Naive thymus-derived CD8-positive, alpha-beta T cell (primary cell): ENCODE data around the gene SMPD4. TPM values are rescaled to one million over a fixed set of nuclear protein-coding genes. Genes with fewer than 3 reads are reported as not detected.
"Not testable (repeated sequence)": the region's sequence is repeated elsewhere in the genome, so short reads cannot be mapped to it uniquely, and the experiment has no call there.

Experiments used
- ATAC-seq, 2 donors: fragments of 150-1000 bp; cut with Tn5 transposase in 1 of 2; sonication (Bioruptor Pico), chemical (Tn5 transposase) in 1 of 2; 1 replicate in 1 of 2; 2 replicates in 1 of 2; pipeline ENCODE4 v1.10.0; 2021; ENCODE audit warnings: mild to moderate bottlenecking in 2 of 2, moderate library complexity in 2 of 2
- POLR2A ChIA-PET: fragments of 350-600 bp; sonication (Branson Sonifier 250); formaldehyde crosslinking; loops from one replicate; lab custom pipeline; 2021; ENCODE audit warnings: antibody characterized with exemption; lab: Charles Lee
- DNase-seq, 10 donors: peaks; one replicate each; pipeline versions ENCODE4 v3.0.0 to v3.0.0-alpha.2; 2020 to 2022
- H3K27ac Mint-ChIP-seq, 10 donors: one replicate each; pipeline ENCODE4 v1.8.0; 2020 to 2022; ENCODE audit warnings: mild to moderate bottlenecking in 10 of 10, mixed read lengths in 10 of 10, moderate library complexity in 4 of 10, inconsistent platforms in 1 of 10
- H3K27me3 Mint-ChIP-seq, 5 donors: one replicate each; pipeline ENCODE4 v1.8.0; 2021 to 2022; ENCODE audit warnings: mixed read lengths in 5 of 5
- H3K36me3 Mint-ChIP-seq, 3 donors: one replicate each; pipeline ENCODE4 v1.8.0; 2020 to 2022; ENCODE audit warnings: mixed read lengths in 3 of 3, mild to moderate bottlenecking in 2 of 3, inconsistent platforms in 1 of 3
- H3K4me1 Mint-ChIP-seq, 4 donors: one replicate each; pipeline ENCODE4 v1.8.0; 2021 to 2022; ENCODE audit warnings: mixed read lengths in 4 of 4
- H3K4me3 Mint-ChIP-seq, 10 donors: one replicate each; pipeline ENCODE4 v1.8.0; 2020 to 2022; ENCODE audit warnings: mild to moderate bottlenecking in 10 of 10, mixed read lengths in 10 of 10, moderate library complexity in 6 of 10, inconsistent platforms in 1 of 10
- H3K9me3 Mint-ChIP-seq, 9 donors: one replicate each; pipeline ENCODE4 v1.8.0; 2020 to 2022; ENCODE audit warnings: mixed read lengths in 9 of 9, mild to moderate bottlenecking in 3 of 9, inconsistent platforms in 1 of 9, moderate library complexity in 1 of 9
- polyA plus RNA-seq, 3 donors: library from polyadenylated mRNA; unstranded; fragments of 300-500 nt; fragmentation: Illumina TruSeq; gene quantifications; one replicate each; pipeline ENCODE4 v1.2.3, GENCODE V29; 2021
- total RNA-seq, 8 experiments: library from RNA in 2 of 8; stranded (reverse) in 2 of 8; gene quantifications; one replicate each; pipeline ENCODE4 v1.2.3 and lab custom pipeline; 2021 to 2026

Gene SMPD4
- total and polyA plus RNA-seq, 5 experiments from 2014 or later, result 21.9 to 62.2 (median 44.4) TPM

GRCh38 chr2:130153721-130154422, 27.5 kb downstream of the SMPD4 start:
- H3K27ac Mint-ChIP-seq, H3K4me3 Mint-ChIP-seq, H3K9me3 Mint-ChIP-seq, H3K27me3 Mint-ChIP-seq, ATAC-seq, POLR2A ChIA-PET, DNase-seq: not testable (repeated sequence)
- H3K36me3 Mint-ChIP-seq, result peaks cover 0 to 21% (median 2%) of the 10 kb centered on the region in 3 donors
- peaks cover 0 to 12% (median 2%) of the 10 kb centered on the region in 4 donors for H3K4me1 Mint-ChIP-seq

DNA sequence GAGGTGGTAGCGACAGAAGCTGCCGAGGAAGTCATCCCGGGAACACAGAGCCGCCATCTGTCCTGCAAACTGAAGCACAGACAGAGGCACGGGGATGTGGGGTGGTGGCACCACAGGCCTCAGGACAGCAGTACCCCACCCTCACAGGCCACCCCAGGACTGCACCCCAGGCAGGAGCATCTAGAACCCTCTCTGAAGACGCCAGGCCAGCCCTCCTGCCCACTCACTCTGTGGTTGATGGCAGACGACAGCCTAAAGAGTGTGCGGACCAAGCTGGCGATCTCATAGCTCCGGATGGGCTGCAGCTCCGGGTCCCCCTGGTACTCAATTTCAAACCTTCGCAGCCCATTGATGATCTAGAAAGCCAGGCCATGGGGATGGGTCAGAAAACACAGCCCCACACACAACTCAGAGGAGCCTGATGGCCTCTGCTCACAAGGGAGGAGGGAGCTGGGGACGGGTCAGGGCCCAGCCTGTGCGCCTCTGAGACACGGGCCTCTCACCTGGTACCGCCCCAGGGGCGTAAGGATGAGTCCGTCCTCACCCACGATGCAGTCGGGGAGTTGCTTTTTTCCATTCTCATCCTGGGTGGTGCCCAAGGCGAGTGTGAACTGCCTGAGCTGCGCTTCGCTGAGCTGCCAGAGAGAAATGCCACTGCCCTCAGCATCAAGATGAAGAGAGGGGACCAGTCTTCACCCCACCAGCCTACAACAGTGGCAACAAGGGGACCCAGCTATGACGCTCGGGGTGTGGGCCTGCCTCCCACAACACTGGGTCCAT, 28.4 kb downstream of the SMPD4 start:
- DNase-seq (no peak), ATAC-seq (no peak)
- Mint-ChIP-seq H3K27me3 (no peaks in the 10 kb centered on the region), H3K4me1 (peaks cover 0 to 5% (median under 1%) of the 10 kb centered on the region in 4 donors), H3K36me3 (peaks cover 0 to 21% (median 2%) of the 10 kb centered on the region in 3 donors), H3K4me3 (no peak overlapping the region), H3K9me3 (no peaks in the 10 kb centered on the region), H3K27ac (peak overlapping the region in 1 of 10 donors; percentile 27)
- POLR2A ChIA-PET, result no interaction called here

DNA sequence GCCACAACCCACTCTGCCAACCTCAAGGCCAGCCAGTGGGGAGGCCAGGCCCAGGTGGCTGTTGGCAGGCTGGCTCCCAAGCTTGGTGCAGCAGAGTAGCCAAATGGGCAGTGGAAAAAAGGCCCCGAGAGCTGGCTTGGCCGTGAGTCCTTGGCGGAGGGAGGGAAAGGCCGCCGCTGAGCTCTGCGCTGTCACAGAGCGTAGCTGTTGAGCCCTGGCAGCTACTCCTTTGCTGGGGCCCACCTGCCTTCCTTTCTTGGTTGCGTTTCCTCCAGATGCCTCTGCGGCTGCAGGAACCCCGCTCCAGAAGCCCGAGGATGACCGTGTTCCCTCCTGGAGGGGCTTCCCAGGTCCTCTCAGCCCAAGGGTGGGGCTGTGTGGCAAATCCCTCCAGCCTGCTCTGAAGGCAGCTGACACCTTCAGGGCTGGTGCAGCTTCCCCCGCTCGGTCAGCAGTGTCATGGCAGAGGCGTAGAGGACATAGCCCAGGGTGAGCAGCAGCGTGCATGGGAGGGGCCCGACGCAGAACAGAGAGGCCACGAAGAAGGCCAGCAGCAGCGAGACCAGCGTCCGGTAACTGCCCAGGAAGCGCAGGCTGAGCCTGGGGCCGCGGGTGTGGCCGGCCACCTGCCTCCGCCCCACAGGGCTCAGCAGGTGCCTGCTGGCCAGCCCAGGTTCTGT, 29.1 kb downstream of the SMPD4 start:
- H3K27me3 Mint-ChIP-seq, H3K27ac Mint-ChIP-seq, DNase-seq, POLR2A ChIA-PET, ATAC-seq, H3K4me1 Mint-ChIP-seq, H3K9me3 Mint-ChIP-seq, H3K4me3 Mint-ChIP-seq: not testable (repeated sequence)
- peaks cover 0 to 16% (median 2%) of the 10 kb centered on the region in 3 donors for H3K36me3 Mint-ChIP-seq

DNA sequence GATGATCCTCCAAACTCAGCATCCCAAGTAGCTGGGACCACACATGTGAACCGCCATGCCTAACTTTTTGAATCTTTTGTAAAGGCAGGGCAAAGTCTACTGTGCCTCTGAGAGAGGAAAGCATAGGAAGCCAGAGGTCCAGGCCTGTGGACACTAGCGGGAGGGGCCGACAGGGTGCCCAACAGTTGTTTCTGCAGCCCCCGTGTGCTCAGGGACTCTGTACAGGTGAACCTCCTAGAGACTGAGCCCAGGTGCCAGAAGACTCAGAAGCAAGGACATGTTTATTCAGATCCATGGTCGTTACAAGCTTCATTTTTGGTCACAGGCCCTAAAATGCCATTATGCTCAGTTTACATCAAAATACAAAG, 30.3 kb downstream of the SMPD4 start:
- H3K4me3 Mint-ChIP-seq, POLR2A ChIA-PET, H3K9me3 Mint-ChIP-seq: not testable (repeated sequence)

GRCh38 chr2:130150181-130151144, 30.9 kb downstream of the SMPD4 start:
- DNase-seq (no peak), ATAC-seq (no peak)
- Mint-ChIP-seq H3K36me3 (peaks cover 0 to 16% (median 2%) of the 10 kb centered on the region in 3 donors), H3K4me3 (peak overlapping the region in 1 of 10 donors; percentile 56), H3K27ac (peak overlapping the region in 2 of 10 donors; percentile 30 to 71), H3K9me3 (no peaks in the 10 kb centered on the region), H3K4me1 (peaks cover 0 to 1% (median under 1%) of the 10 kb centered on the region in 4 donors), H3K27me3 (peaks cover 0 to 5% (median 3%) of the 10 kb centered on the region in 5 donors)
- POLR2A ChIA-PET, result interaction anchor here (0.6 kb wide), 1 partner anchor 29 kb away, joined by 4 read pairs; no protein-coding TSS in a partner anchor

More for the DNA sequence above, 30.3 kb downstream of the SMPD4 start:
- H3K4me1 Mint-ChIP-seq, H3K27ac Mint-ChIP-seq, H3K27me3 Mint-ChIP-seq, DNase-seq, ATAC-seq: not testable (repeated sequence)
- peaks cover 0 to 16% (median 2%) of the 10 kb centered on the region in 3 donors for H3K36me3 Mint-ChIP-seq

DNA sequence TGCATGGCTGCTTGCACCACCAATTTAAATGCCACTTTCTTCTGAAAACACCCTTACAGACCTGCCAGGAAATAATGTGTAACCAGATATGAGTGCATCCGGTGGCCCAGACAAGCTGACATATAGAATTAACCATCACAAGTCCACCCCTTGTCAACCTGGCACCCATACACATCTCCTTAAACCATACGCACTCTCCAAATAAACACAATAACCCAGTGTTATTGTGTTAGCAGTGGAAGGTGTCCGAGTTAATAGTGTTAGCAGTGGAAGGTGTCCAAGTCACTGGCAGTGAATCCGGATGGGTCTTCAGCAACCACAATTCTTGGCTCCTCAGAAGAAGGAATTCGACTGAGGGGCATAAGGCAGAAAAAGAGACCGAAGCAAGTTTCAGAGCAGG, 32.9 kb downstream of the SMPD4 start:
- H3K4me1 Mint-ChIP-seq, ATAC-seq, H3K36me3 Mint-ChIP-seq, DNase-seq, H3K9me3 Mint-ChIP-seq, POLR2A ChIA-PET, H3K4me3 Mint-ChIP-seq, H3K27me3 Mint-ChIP-seq: not testable (repeated sequence)
- peak overlapping the region in 1 of 10 donors; percentile 8 for H3K27ac Mint-ChIP-seq

- not testable (repeated sequence) for H3K9me3 Mint-ChIP-seq, H3K36me3 Mint-ChIP-seq
- H3K4me3 Mint-ChIP-seq, result peak within 1 kb of the TSS; percentile 71 to 87 (median 81)
- ATAC-seq, result peak; percentile 87 to 93
- H3K27me3 Mint-ChIP-seq, result peaks cover 6 to 14% (median 9%) of the 10 kb centered on the region in 5 donors
- DNase-seq, result peak; percentile 30 to 77 (median 52)
- H3K4me1 Mint-ChIP-seq, result peaks cover 5 to 15% (median 7%) of the 10 kb centered on the region in 4 donors
- peak within 1 kb of the TSS in 2 of 10 donors; percentile 59 to 69 for H3K27ac Mint-ChIP-seq
- POLR2A ChIA-PET, result interaction anchor here (1.2 kb wide), 1 partner anchor 37 kb away, joined by 4 read pairs; the partner anchor contains the start of genes MZT2B and SMPD4
Observed at GRCh38 chr2:130145006-130145414, 36.4 kb downstream of the SMPD4 start, which contains the start of gene CCDC74B. CCDC74B (minus strand) TSS chr2:130145112; CDS start chr2:130144996, 116 bp downstream.

DNA sequence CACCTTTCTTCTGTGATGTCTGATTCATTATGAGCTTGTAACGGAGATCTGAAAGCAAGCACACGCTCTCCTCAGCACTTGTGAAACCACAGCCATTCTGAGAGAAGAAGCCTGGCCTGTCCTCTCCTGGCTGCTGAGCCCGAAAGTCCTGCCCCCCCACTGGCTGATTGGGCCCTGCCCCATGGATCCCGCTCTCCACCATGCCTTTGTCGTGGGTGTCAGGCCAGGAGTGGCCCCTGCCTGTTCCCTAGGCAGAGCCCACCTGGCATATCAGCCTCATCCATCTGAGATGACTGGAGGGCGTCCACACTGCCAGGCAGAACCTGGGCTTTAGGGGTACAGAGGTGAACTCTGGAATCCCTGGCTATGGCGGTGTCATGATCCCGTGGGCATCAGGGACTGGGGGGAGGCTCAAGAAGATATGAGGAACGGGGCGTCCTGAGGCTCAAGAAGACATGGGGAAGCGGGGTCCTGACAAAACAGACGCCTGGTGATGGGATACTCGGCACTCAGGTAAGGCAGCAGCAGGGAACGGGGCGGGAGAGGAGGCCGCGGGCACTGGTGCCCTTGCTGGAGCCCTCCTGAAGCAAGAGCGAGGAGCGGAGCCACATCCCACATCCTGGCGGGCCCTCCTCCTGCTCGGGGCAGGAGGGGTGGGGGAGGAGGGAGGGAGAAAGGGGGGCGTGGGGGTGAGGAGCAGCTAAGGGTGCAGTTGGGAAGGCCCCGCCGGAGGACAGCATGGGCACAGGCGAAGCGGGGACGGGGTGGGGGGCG, 37.9 kb downstream of the SMPD4 start:
- H3K9me3 Mint-ChIP-seq, H3K36me3 Mint-ChIP-seq, ATAC-seq, POLR2A ChIA-PET, DNase-seq: not testable (repeated sequence)
- Mint-ChIP-seq H3K27me3 (peaks cover 6 to 14% (median 9%) of the 10 kb centered on the region in 5 donors), H3K27ac (peak overlapping the region in 3 of 10 donors; percentile 43 to 60 (median 58)), H3K4me3 (peak overlapping the region; percentile 42 to 86 (median 78)), H3K4me1 (peaks cover 5 to 14% (median 7%) of the 10 kb centered on the region in 4 donors)

- H3K36me3 Mint-ChIP-seq, POLR2A ChIA-PET, H3K9me3 Mint-ChIP-seq, ATAC-seq, DNase-seq: not testable (repeated sequence)
- peak overlapping the region in 3 of 10 donors; percentile 43 to 60 (median 53) for H3K27ac Mint-ChIP-seq
- peaks cover 5 to 14% (median 7%) of the 10 kb centered on the region in 4 donors for H3K4me1 Mint-ChIP-seq
- peak overlapping the region in 8 of 10 donors; percentile 36 to 86 (median 62) for H3K4me3 Mint-ChIP-seq
- H3K27me3 Mint-ChIP-seq, result peaks cover 6 to 14% (median 10%) of the 10 kb centered on the region in 5 donors
Observed at GRCh38 chr2:130142396-130143265, 38.8 kb downstream of the SMPD4 start.

GRCh38 chr2:130141645-130142370, 39.6 kb downstream of the SMPD4 start:
- H3K9me3 Mint-ChIP-seq, H3K4me3 Mint-ChIP-seq, ATAC-seq, POLR2A ChIA-PET, H3K36me3 Mint-ChIP-seq, DNase-seq, H3K27ac Mint-ChIP-seq: not testable (repeated sequence)
- Mint-ChIP-seq H3K27me3 (peaks cover 6 to 15% (median 10%) of the 10 kb centered on the region in 5 donors), H3K4me1 (peaks cover 5 to 14% (median 7%) of the 10 kb centered on the region in 4 donors)
